Activated CD8-positive, alpha-beta T cell treated with anti-CD3 and anti-CD28 coated beads, Interleukin-2, amount 10 ng/mL, durations not matched to agents 7 days and 5 days (primary cell): Measurements from ENCODE around the gene CRKL. TPM values are rescaled to one million over a fixed set of nuclear protein-coding genes. Genes with fewer than 3 reads are reported as not detected.

Source experiments
- total RNA-seq, 2 experiments: library from RNA; stranded (reverse); gene quantifications; one replicate each; pipeline ENCODE4 v1.2.3, GENCODE V29; 2021

CRKL gene
- total RNA-seq, 2 experiments from 2014 or later = 87.0 to 87.4 TPM

Other genes starting within 250 kb of the CRKL start
- gene SERPIND1, start 143.3 kb upstream of the CRKL start, total RNA-seq = not detected
- 100 to 1,000 TPM; 112 to 120 TPM for gene PI4KA, start 58.6 kb upstream of the CRKL start, total RNA-seq
- 10 to 100 TPM; 30.7 to 32.3 TPM for gene SNAP29, start 58.4 kb upstream of the CRKL start, total RNA-seq
- under 1 TPM; 0.37 to 0.39 TPM for gene AIFM3, start 49.8 kb downstream of the CRKL start, total RNA-seq
- gene LZTR1, start 64.9 kb downstream of the CRKL start, total RNA-seq = 10 to 100 TPM; 56.2 to 58.0 TPM
- 10 to 100 TPM; 31.7 to 32.0 TPM for gene THAP7, start 84.7 kb downstream of the CRKL start, total RNA-seq
- under 1 TPM; 0.50 to 0.63 TPM for gene P2RX6, start 97.8 kb downstream of the CRKL start, total RNA-seq
- under 1 TPM; 0.16 to 0.21 TPM for gene SLC7A4, start 115.2 kb downstream of the CRKL start, total RNA-seq
- gene LRRC74B, start 128.5 kb downstream of the CRKL start, total RNA-seq = not detected